HEK293 (cell line): ENCODE measurements around the gene COL25A1.

Experiments
- CTCF ChIA-PET: fragments of 350-600 bp; formaldehyde crosslinking; extraction: SDS; loops from one replicate; lab custom pipeline; 2021; ENCODE audit warnings: antibody characterized with exemption; lab: Yijun Ruan, JAX
- POLR2A ChIA-PET: fragments of 300-600 bp; formaldehyde crosslinking; extraction: SDS; loops from one replicate; lab custom pipeline; 2020; ENCODE audit warnings: antibody characterized with exemption, inconsistent platforms; lab: Yijun Ruan, JAX
- H3K27ac ChIP-seq: fragments of 200-500 bp; sonication (Bioruptor generic); 2 replicates; pipeline ENCODE4 v1.5.1; 2014; ENCODE audit warnings: low read depth, low read length, control low read depth, inconsistent platforms; ENCODE audit errors: extremely low read depth
- H3K36me3 ChIP-seq, 2 experiments: fragments of 200-500 bp in 1 of 2; sonication (Bioruptor generic) in 1 of 2; 1 replicate in 1 of 2; 2 replicates in 1 of 2; pipeline ENCODE4 v1.5.1; 2014 to 2017; ENCODE audit warnings: inconsistent platforms in 2 of 2, low read length in 2 of 2; ENCODE audit not compliant: control insufficient read depth in 2 of 2, insufficient read depth in 1 of 2
- H3K4me1 ChIP-seq: fragments of 200-500 bp; sonication (Bioruptor generic); 2 replicates; pipeline ENCODE4 v1.5.1; 2014; ENCODE audit warnings: mild to moderate bottlenecking, low read length, inconsistent platforms; ENCODE audit not compliant: control insufficient read depth, insufficient read depth
- H3K4me3 ChIP-seq: 2 replicates; pipeline ENCODE4 v1.5.1; 2011; ENCODE audit warnings: low read depth, mild to moderate bottlenecking, control low read depth, low read length, moderate library complexity
- H3K9me3 ChIP-seq: fragments of 200-500 bp; sonication (Bioruptor generic); 2 replicates; pipeline ENCODE4 v1.5.1; 2014; ENCODE audit warnings: low read depth, low read length, inconsistent platforms; ENCODE audit not compliant: control insufficient read depth, insufficient read depth
- FEZF1 ChIP-seq: fragments of 450-650 bp; formaldehyde crosslinking; IDR thresholded peaks from 2 replicates; pipeline ENCODE4 v1.5.1; 2016; ENCODE audit warnings: missing biosample characterization, missing genetic modification characterization
- GLIS1 ChIP-seq: fragments of 450-650 bp; formaldehyde crosslinking; IDR thresholded peaks from 2 replicates; pipeline ENCODE4 v1.5.1; 2016; ENCODE audit warnings: missing biosample characterization, missing genetic modification characterization
- HOXC10 ChIP-seq: sonication (generic); formaldehyde crosslinking; IDR thresholded peaks from 2 replicates; pipeline ENCODE4 v1.8.1; 2023; ENCODE audit warnings: mild to moderate bottlenecking, missing genetic modification reagents
- HOXD13 ChIP-seq: sonication (generic); formaldehyde crosslinking; IDR thresholded peaks from 2 replicates; pipeline ENCODE4 v1.8.0; 2022; ENCODE audit warnings: missing genetic modification reagents, borderline replicate concordance
- KLF9 ChIP-seq: fragments of 450-650 bp; formaldehyde crosslinking; IDR thresholded peaks from 2 replicates; pipeline ENCODE4 v1.5.1; 2016; ENCODE audit warnings: missing biosample characterization, missing genetic modification characterization, low read depth
- SCRT2 ChIP-seq: fragments of 450-650 bp; formaldehyde crosslinking; IDR thresholded peaks from 2 replicates; pipeline ENCODE4 v1.5.1; 2016; ENCODE audit warnings: missing biosample characterization, missing genetic modification characterization
- ZBTB17 ChIP-seq: fragments of 450-650 bp; formaldehyde crosslinking; IDR thresholded peaks from 2 replicates; pipeline ENCODE4 v1.5.1; 2016; ENCODE audit warnings: missing biosample characterization, missing genetic modification characterization
- ZNF10 ChIP-seq: fragments of 450-650 bp; formaldehyde crosslinking; IDR thresholded peaks from 2 replicates; pipeline ENCODE4 v1.5.1; 2017; ENCODE audit warnings: missing biosample characterization, missing genetic modification characterization
- ZNF16 ChIP-seq: fragments of 450-650 bp; formaldehyde crosslinking; IDR thresholded peaks from 2 replicates; pipeline ENCODE4 v1.5.1; 2016; ENCODE audit warnings: low read depth, missing biosample characterization, missing genetic modification characterization
- ZNF214 ChIP-seq: fragments of 450-650 bp; formaldehyde crosslinking; IDR thresholded peaks from 2 replicates; pipeline ENCODE4 v1.5.1; 2017; ENCODE audit warnings: missing biosample characterization, mild to moderate bottlenecking, missing genetic modification characterization, borderline replicate concordance
- ZNF266 ChIP-seq: fragments of 450-650 bp; formaldehyde crosslinking; IDR thresholded peaks from 2 replicates; pipeline ENCODE4 v1.5.1; 2016; ENCODE audit warnings: missing biosample characterization, missing genetic modification characterization, low read depth
- ZNF335 ChIP-seq: fragments of 450-650 bp; formaldehyde crosslinking; conservative IDR thresholded peaks from 2 replicates; pipeline ENCODE4 v1.5.1; 2016; ENCODE audit warnings: missing biosample characterization, missing genetic modification characterization
- ZNF350 ChIP-seq: fragments of 450-650 bp; formaldehyde crosslinking; IDR thresholded peaks from 2 replicates; pipeline ENCODE4 v1.5.0; 2017; ENCODE audit warnings: missing biosample characterization, mild to moderate bottlenecking, missing genetic modification characterization
- ZNF366 ChIP-seq: fragments of 450-650 bp; formaldehyde crosslinking; conservative IDR thresholded peaks from 2 replicates; pipeline ENCODE4 v1.5.1; 2016; ENCODE audit warnings: missing biosample characterization, missing genetic modification characterization
- ZNF391 ChIP-seq: fragments of 450-650 bp; formaldehyde crosslinking; IDR thresholded peaks from 2 replicates; pipeline ENCODE4 v1.5.1; 2016; ENCODE audit warnings: low read depth, missing biosample characterization, missing genetic modification characterization, borderline replicate concordance
- ZNF404 ChIP-seq: fragments of 450-650 bp; formaldehyde crosslinking; IDR thresholded peaks from 2 replicates; pipeline ENCODE4 v1.5.1; 2017; ENCODE audit warnings: missing biosample characterization, missing genetic modification characterization
- ZNF548 ChIP-seq: fragments of 450-650 bp; formaldehyde crosslinking; IDR thresholded peaks from 2 replicates; pipeline ENCODE4 v1.5.1; 2016; ENCODE audit warnings: missing biosample characterization, missing genetic modification characterization
- ZNF610 ChIP-seq: fragments of 450-650 bp; formaldehyde crosslinking; IDR thresholded peaks from 2 replicates; pipeline ENCODE4 v1.5.1; 2016; ENCODE audit warnings: missing biosample characterization, missing genetic modification characterization, borderline replicate concordance
- ZNF658 ChIP-seq: fragments of 450-650 bp; formaldehyde crosslinking; IDR thresholded peaks from 2 replicates; pipeline ENCODE4; 2016; ENCODE audit warnings: missing biosample characterization, missing genetic modification characterization
- ZNF837 ChIP-seq: fragments of 450-650 bp; formaldehyde crosslinking; IDR thresholded peaks from 2 replicates; pipeline ENCODE4 v1.5.1; 2016; ENCODE audit warnings: missing biosample characterization, missing genetic modification characterization
- ZSCAN16 ChIP-seq: fragments of 450-650 bp; formaldehyde crosslinking; IDR thresholded peaks from 2 replicates; pipeline ENCODE4 v1.5.1; 2016; ENCODE audit warnings: missing biosample characterization, missing genetic modification characterization
- ZSCAN23 ChIP-seq: fragments of 450-650 bp; formaldehyde crosslinking; IDR thresholded peaks from 2 replicates; pipeline ENCODE4 v1.5.1; 2016; ENCODE audit warnings: missing biosample characterization, missing genetic modification characterization
- TF ChIP-seq, protein P1 (sequence below): fragments of 450-650 bp; formaldehyde crosslinking; IDR thresholded peaks from 2 replicates; pipeline ENCODE4 v1.5.1; 2016; ENCODE audit warnings: missing biosample characterization, missing genetic modification characterization, borderline replicate concordance
- TF ChIP-seq, protein P2 (sequence below): fragments of 450-650 bp; formaldehyde crosslinking; IDR thresholded peaks from 2 replicates; pipeline ENCODE4 v1.5.1; 2017; ENCODE audit warnings: missing biosample characterization, missing genetic modification characterization
- TF ChIP-seq, protein P3 (sequence below): fragments of 450-650 bp; formaldehyde crosslinking; optimal IDR thresholded peaks from 2 replicates; pipeline ENCODE3; 2016; ENCODE audit warnings: missing biosample characterization, mild to moderate bottlenecking, missing genetic modification characterization
- TF ChIP-seq, protein P4 (sequence below): fragments of 450-650 bp; formaldehyde crosslinking; IDR thresholded peaks from 2 replicates; pipeline ENCODE4 v1.5.1; 2016; ENCODE audit warnings: missing biosample characterization, missing genetic modification characterization
- TF ChIP-seq, protein P5 (sequence below): fragments of 450-650 bp; formaldehyde crosslinking; IDR thresholded peaks from 2 replicates; pipeline ENCODE4; 2016; ENCODE audit warnings: missing biosample characterization, missing genetic modification characterization

The COL25A1 gene

DNA sequence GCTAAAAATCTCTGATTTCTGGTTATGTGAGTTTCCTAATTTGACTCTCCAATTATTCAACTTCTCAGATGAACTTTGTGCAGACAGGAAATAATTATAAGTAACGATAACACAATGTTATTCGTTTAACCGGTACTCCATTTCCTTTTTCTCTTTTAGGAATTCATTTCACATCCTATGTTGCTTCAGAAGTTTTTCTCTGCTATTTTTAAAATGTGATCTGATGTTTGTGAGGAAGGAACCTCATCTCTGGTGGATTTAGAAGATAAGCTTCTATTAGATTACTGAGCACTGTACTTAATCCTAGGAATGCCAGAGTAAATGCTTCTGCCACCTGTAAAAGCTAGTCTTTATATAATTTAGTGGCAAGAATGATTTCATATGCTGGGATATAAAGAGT is 423.7 kb downstream of the COL25A1 start:
- no peak overlapping the region for H3K4me3 ChIP-seq
- ChIA-PET POLR2A (no interaction called here), CTCF (no interaction called here)

DNA sequence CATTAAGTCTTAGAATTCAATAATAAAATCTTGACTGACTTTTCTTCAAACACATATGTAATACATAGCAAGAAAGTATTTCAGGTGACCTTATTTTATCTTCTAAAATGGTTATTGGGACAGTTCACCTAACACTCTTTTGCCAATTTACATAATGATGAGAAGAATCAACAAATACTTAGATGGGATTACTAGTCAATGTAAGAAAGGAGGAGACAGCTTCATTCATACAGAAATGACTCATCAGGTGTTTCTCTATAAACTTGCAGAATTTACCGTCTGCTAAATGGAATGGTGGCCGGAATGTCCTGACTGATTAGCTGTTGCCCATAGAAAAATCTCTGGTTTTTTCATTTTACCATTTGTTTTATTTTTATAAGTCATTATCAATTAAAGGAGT is 424.6 kb downstream of the COL25A1 start:
- Histone ChIP-seq H3K27ac (no peak overlapping the region), H3K4me3 (no peak overlapping the region), H3K36me3 (no peaks in the 10 kb centered on the region), H3K9me3 (no peaks in the 10 kb centered on the region), H3K4me1 (no peaks in the 10 kb centered on the region)
- TF ChIP-seq, protein P1, sequence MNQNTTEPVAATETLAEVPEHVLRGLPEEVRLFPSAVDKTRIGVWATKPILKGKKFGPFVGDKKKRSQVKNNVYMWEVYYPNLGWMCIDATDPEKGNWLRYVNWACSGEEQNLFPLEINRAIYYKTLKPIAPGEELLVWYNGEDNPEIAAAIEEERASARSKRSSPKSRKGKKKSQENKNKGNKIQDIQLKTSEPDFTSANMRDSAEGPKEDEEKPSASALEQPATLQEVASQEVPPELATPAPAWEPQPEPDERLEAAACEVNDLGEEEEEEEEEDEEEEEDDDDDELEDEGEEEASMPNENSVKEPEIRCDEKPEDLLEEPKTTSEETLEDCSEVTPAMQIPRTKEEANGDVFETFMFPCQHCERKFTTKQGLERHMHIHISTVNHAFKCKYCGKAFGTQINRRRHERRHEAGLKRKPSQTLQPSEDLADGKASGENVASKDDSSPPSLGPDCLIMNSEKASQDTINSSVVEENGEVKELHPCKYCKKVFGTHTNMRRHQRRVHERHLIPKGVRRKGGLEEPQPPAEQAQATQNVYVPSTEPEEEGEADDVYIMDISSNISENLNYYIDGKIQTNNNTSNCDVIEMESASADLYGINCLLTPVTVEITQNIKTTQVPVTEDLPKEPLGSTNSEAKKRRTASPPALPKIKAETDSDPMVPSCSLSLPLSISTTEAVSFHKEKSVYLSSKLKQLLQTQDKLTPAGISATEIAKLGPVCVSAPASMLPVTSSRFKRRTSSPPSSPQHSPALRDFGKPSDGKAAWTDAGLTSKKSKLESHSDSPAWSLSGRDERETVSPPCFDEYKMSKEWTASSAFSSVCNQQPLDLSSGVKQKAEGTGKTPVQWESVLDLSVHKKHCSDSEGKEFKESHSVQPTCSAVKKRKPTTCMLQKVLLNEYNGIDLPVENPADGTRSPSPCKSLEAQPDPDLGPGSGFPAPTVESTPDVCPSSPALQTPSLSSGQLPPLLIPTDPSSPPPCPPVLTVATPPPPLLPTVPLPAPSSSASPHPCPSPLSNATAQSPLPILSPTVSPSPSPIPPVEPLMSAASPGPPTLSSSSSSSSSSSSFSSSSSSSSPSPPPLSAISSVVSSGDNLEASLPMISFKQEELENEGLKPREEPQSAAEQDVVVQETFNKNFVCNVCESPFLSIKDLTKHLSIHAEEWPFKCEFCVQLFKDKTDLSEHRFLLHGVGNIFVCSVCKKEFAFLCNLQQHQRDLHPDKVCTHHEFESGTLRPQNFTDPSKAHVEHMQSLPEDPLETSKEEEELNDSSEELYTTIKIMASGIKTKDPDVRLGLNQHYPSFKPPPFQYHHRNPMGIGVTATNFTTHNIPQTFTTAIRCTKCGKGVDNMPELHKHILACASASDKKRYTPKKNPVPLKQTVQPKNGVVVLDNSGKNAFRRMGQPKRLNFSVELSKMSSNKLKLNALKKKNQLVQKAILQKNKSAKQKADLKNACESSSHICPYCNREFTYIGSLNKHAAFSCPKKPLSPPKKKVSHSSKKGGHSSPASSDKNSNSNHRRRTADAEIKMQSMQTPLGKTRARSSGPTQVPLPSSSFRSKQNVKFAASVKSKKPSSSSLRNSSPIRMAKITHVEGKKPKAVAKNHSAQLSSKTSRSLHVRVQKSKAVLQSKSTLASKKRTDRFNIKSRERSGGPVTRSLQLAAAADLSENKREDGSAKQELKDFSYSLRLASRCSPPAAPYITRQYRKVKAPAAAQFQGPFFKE (tag by site-specific recombination) = no peak
- no peak for TF ChIP-seq ZNF404 (tag by site-specific recombination)
- TF ChIP-seq, protein P2, sequence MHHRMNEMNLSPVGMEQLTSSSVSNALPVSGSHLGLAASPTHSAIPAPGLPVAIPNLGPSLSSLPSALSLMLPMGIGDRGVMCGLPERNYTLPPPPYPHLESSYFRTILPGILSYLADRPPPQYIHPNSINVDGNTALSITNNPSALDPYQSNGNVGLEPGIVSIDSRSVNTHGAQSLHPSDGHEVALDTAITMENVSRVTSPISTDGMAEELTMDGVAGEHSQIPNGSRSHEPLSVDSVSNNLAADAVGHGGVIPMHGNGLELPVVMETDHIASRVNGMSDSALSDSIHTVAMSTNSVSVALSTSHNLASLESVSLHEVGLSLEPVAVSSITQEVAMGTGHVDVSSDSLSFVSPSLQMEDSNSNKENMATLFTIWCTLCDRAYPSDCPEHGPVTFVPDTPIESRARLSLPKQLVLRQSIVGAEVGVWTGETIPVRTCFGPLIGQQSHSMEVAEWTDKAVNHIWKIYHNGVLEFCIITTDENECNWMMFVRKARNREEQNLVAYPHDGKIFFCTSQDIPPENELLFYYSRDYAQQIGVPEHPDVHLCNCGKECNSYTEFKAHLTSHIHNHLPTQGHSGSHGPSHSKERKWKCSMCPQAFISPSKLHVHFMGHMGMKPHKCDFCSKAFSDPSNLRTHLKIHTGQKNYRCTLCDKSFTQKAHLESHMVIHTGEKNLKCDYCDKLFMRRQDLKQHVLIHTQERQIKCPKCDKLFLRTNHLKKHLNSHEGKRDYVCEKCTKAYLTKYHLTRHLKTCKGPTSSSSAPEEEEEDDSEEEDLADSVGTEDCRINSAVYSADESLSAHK (tag by site-specific recombination) = no peak
- TF ChIP-seq ZNF10 = peak; percentile 47; the same call in 1 of the 2 replicates
- no peak for TF ChIP-seq ZSCAN16
- TF ChIP-seq ZNF266 = no peak
- no peak for TF ChIP-seq ZNF335 (tag by site-specific recombination)
- TF ChIP-seq ZNF548 (tag by site-specific recombination) = no peak
- no peak for TF ChIP-seq ZBTB17 (tag by site-specific recombination)
- 0 out of 2 replicates have a peak, but pooled peaks have one; percentile 41 for TF ChIP-seq SCRT2 (tag by site-specific recombination)
- ChIA-PET POLR2A (no interaction called here), CTCF (interaction anchor here (0.6 kb wide), 2 partner anchors 40 to 422 kb away, joined by 3 to 5 read pairs; no protein-coding TSS in a partner anchor)

More for the DNA sequence above, 423.7 kb downstream of the COL25A1 start:
- Histone ChIP-seq H3K4me1 (no peaks in the 10 kb centered on the region), H3K27ac (no peak overlapping the region), H3K36me3 (no peaks in the 10 kb centered on the region), H3K9me3 (no peaks in the 10 kb centered on the region)
- TF ChIP-seq ZNF10 = no peak
- TF ChIP-seq, protein P3, sequence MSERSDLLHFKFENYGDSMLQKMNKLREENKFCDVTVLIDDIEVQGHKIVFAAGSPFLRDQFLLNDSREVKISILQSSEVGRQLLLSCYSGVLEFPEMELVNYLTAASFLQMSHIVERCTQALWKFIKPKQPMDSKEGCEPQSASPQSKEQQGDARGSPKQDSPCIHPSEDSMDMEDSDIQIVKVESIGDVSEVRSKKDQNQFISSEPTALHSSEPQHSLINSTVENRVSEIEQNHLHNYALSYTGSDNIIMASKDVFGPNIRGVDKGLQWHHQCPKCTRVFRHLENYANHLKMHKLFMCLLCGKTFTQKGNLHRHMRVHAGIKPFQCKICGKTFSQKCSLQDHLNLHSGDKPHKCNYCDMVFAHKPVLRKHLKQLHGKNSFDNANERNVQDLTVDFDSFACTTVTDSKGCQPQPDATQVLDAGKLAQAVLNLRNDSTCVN = no peak
- TF ChIP-seq ZNF366 (tag by site-specific recombination) = no peak
- TF ChIP-seq KLF9 (tag by site-specific recombination) = no peak
- TF ChIP-seq ZNF214 (tag by site-specific recombination) = no peak
- no peak for TF ChIP-seq HOXD13
- TF ChIP-seq, protein P4, sequence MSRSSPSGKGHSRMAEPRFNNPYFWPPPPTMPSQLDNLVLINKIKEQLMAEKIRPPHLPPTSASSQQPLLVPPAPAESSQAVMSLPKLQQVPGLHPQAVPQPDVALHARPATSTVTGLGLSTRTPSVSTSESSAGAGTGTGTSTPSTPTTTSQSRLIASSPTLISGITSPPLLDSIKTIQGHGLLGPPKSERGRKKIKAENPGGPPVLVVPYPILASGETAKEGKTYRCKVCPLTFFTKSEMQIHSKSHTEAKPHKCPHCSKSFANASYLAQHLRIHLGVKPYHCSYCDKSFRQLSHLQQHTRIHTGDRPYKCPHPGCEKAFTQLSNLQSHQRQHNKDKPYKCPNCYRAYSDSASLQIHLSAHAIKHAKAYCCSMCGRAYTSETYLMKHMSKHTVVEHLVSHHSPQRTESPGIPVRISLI (tag by site-specific recombination) = no peak
- TF ChIP-seq ZNF350 (tag by site-specific recombination) = no peak
- TF ChIP-seq ZNF658 = no peak
- TF ChIP-seq FEZF1 (tag by site-specific recombination) = no peak
- no peak for TF ChIP-seq ZNF391
- no peak for TF ChIP-seq HOXC10 (CRISPR knock-in tag)
- TF ChIP-seq ZNF610 = no peak
- TF ChIP-seq ZSCAN23 (tag by site-specific recombination) = no peak
- no peak for TF ChIP-seq ZNF837 (tag by site-specific recombination)
- TF ChIP-seq ZNF16 (tag by site-specific recombination) = no peak
- TF ChIP-seq, protein P5, sequence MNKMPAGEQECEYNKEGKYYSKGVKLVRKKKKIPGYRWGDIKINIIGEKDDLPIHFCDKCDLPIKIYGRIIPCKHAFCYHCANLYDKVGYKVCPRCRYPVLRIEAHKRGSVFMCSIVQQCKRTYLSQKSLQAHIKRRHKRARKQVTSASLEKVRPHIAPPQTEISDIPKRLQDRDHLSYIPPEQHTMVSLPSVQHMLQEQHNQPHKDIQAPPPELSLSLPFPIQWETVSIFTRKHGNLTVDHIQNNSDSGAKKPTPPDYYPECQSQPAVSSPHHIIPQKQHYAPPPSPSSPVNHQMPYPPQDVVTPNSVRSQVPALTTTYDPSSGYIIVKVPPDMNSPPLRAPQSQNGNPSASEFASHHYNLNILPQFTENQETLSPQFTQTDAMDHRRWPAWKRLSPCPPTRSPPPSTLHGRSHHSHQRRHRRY = no peak
- TF ChIP-seq GLIS1 (tag by site-specific recombination) = no peak
- TF ChIP-seq, all 188 proteins: peak for 0
